Keratinocyte (primary cell): ENCODE results near the gene NDUFA11. TPM values are rescaled to one million over a fixed set of nuclear protein-coding genes. Genes with fewer than 3 reads are reported as not detected.

Experiments used
- DNase-seq: peaks from one replicate; pipeline ENCODE4 v3.0.0-alpha.2; 2011; ENCODE audit warnings: low read depth, missing footprints, low spot score
- FAIRE-seq: peaks from 2 replicates; lab custom pipeline; 2011; peaks lifted over from hg19 to GRCh38; lab: Jason Lieb, UNC
- H2AFZ ChIP-seq: 2 replicates; pipeline ENCODE4 v1.6.0; 2012; ENCODE audit warnings: low read length, control low read depth, inconsistent platforms; ENCODE audit not compliant: control insufficient read depth
- H3K27ac ChIP-seq: 2 replicates; pipeline ENCODE4 v1.5.1; 2011; ENCODE audit warnings: low read length; ENCODE audit not compliant: control insufficient read depth, insufficient read depth
- H3K27me3 ChIP-seq: 3 replicates; pipeline ENCODE4 v1.6.0; 2011; ENCODE audit warnings: low read length; ENCODE audit not compliant: control insufficient read depth, insufficient read depth; ENCODE audit errors: extremely low read depth
- H3K36me3 ChIP-seq, 2 experiments: 2 replicates in 1 of 2; 3 replicates in 1 of 2; pipeline ENCODE4 v1.5.1; 2011; ENCODE audit warnings: low read length in 2 of 2, mild to moderate bottlenecking in 1 of 2; ENCODE audit not compliant: control insufficient read depth in 2 of 2, insufficient read depth in 2 of 2; ENCODE audit errors: extremely low read depth in 1 of 2
- H3K4me1 ChIP-seq: 3 replicates; pipeline ENCODE4 v1.5.1; 2011; ENCODE audit warnings: low read length; ENCODE audit not compliant: control insufficient read depth, insufficient read depth; ENCODE audit errors: extremely low read depth
- H3K4me2 ChIP-seq: 3 replicates; pipeline ENCODE4 v1.6.0; 2011; ENCODE audit warnings: low read depth, low read length; ENCODE audit not compliant: control insufficient read depth, insufficient read depth; ENCODE audit errors: extremely low read depth
- H3K4me3 ChIP-seq, 3 experiments: fragments of 200-600 bp in 1 of 3; sonication (generic) in 1 of 3; 2 replicates in 2 of 3; 3 replicates in 1 of 3; pipeline ENCODE4 v1.5.1; 2011 to 2016; ENCODE audit warnings: low read length in 3 of 3, mild to moderate bottlenecking in 3 of 3, control low read depth in 2 of 3, inconsistent platforms in 1 of 3, low read depth in 1 of 3, mixed read lengths in 1 of 3, mixed run types in 1 of 3, moderate library complexity in 1 of 3; ENCODE audit not compliant: control insufficient read depth in 2 of 3, insufficient read depth in 2 of 3; ENCODE audit errors: extremely low read depth in 1 of 3
- H3K79me2 ChIP-seq: 2 replicates; pipeline ENCODE4 v1.6.0; 2012; ENCODE audit warnings: low read length; ENCODE audit not compliant: control insufficient read depth, insufficient read depth
- H3K9ac ChIP-seq: 3 replicates; pipeline ENCODE4 v1.6.0; 2011; ENCODE audit warnings: low read length; ENCODE audit not compliant: control insufficient read depth, insufficient read depth; ENCODE audit errors: extremely low read depth
- H3K9me1 ChIP-seq: 3 replicates; pipeline ENCODE4 v1.6.0; 2011; ENCODE audit warnings: low read length; ENCODE audit not compliant: control insufficient read depth, insufficient read depth; ENCODE audit errors: extremely low read depth
- H3K9me3 ChIP-seq: 2 replicates; pipeline ENCODE4 v1.5.1; 2012; ENCODE audit warnings: low read depth, low read length; ENCODE audit not compliant: control insufficient read depth
- H4K20me1 ChIP-seq: 3 replicates; pipeline ENCODE4 v1.6.0; 2011; ENCODE audit warnings: low read length; ENCODE audit not compliant: control insufficient read depth, insufficient read depth; ENCODE audit errors: extremely low read depth
- CTCF ChIP-seq, 3 experiments: IDR thresholded peaks in 1 of 3; conservative IDR thresholded peaks in 1 of 3; optimal IDR thresholded peaks in 1 of 3; 2 replicates in 2 of 3; 3 replicates in 1 of 3; pipeline versions ENCODE3 to v1.5.1; 2011; ENCODE audit warnings: low read length in 3 of 3, mild to moderate bottlenecking in 3 of 3, moderate library complexity in 2 of 3, control low read depth in 1 of 3, inconsistent platforms in 1 of 3; ENCODE audit not compliant: insufficient read depth in 2 of 3; ENCODE audit errors: extremely low read depth in 1 of 3
- EZH2 ChIP-seq: IDR thresholded peaks from one replicate; pipeline ENCODE4 v1.6.1; 2012; ENCODE audit warnings: inconsistent platforms, mild to moderate bottlenecking, low read length, moderate library complexity
- dilution Hi-C: fragments of 300-500 bp; cut with MboI; formaldehyde crosslinking; loops from one replicate; pipeline ENCODE4 v1.7.0; 2020; ENCODE audit warnings: low sequenced_read_pairs; ENCODE audit not compliant: extremely low pct_ligation_motif_present
- polyA plus RNA-seq, 5 experiments: library from polyadenylated mRNA; depleted of rRNA in 3 of 5; stranded (reverse) in 3 of 5; stranded (forward) in 1 of 5; unstranded in 1 of 5; fragments of >200 nt; gene quantifications; 1 replicate in 1 of 5; 2 replicates in 3 of 5; 3 replicates in 1 of 5; pipeline versions ENCODE4 v1.2.1 to v1.2.3, GENCODE V29; 2011 to 2012; ENCODE audit warnings: missing spikeins in 2 of 5, low read depth in 1 of 5, low replicate concordance in 1 of 5

NDUFA11 gene
- polyA plus RNA-seq, 1 donor (not counting 4 experiments of a cell fraction or from before 2014, with no cell fraction given) = 122 TPM

GRCh38 chr19:5948752-5949564 lies 45.4 kb upstream of the NDUFA11 start:
- H3K27ac ChIP-seq = no peak overlapping the region
- H3K79me2 ChIP-seq = peaks cover 73% of the 10 kb centered on the region
- no peak for FAIRE-seq
- H3K4me3 ChIP-seq = no peak overlapping the region
- no peaks in the 10 kb centered on the region for H3K27me3 ChIP-seq
- H3K9me3 ChIP-seq = no peaks in the 10 kb centered on the region
- dilution Hi-C loops = no loop called here
- no peak overlapping the region for H3K9ac ChIP-seq
- TF ChIP-seq EZH2 = no peak
- no peak for TF ChIP-seq CTCF (optimal IDR thresholded peaks at IDR 0.05 in 1 of 3, IDR thresholded peaks at IDR 0.05 in 1 of 3, conservative IDR thresholded peaks at IDR 0.05 in 1 of 3; ENCODE audit: extremely low read depth in 1 of 3, insufficient read depth in 2 of 3, low read length in 3 of 3)
- peaks cover 6 to 10% of the 10 kb centered on the region in 2 experiments for H3K36me3 ChIP-seq
- no peak overlapping the region for H2AFZ ChIP-seq
- peaks cover 3% of the 10 kb centered on the region for H3K9me1 ChIP-seq
- no peak overlapping the region for H3K4me2 ChIP-seq
- H4K20me1 ChIP-seq = peaks cover 17% of the 10 kb centered on the region
- DNase-seq = no peak
- peaks cover 3% of the 10 kb centered on the region for H3K4me1 ChIP-seq

- Histone ChIP-seq H3K79me2 (peaks cover 70% of the 10 kb centered on the region), H3K27me3 (no peaks in the 10 kb centered on the region), H3K36me3 (peaks cover 6 to 10% of the 10 kb centered on the region in 2 experiments), H3K4me1 (no peaks in the 10 kb centered on the region), H4K20me1 (peaks cover 24% of the 10 kb centered on the region), H3K9me1 (peaks cover 5% of the 10 kb centered on the region), H3K9me3 (no peaks in the 10 kb centered on the region), H3K4me3 (no peak overlapping the region), H3K9ac (no peak overlapping the region), H3K4me2 (no peak overlapping the region), H2AFZ (no peak overlapping the region), H3K27ac (no peak overlapping the region)
- TF ChIP-seq CTCF (optimal IDR thresholded peaks at IDR 0.05 in 1 of 3, IDR thresholded peaks at IDR 0.05 in 1 of 3, conservative IDR thresholded peaks at IDR 0.05 in 1 of 3; ENCODE audit: extremely low read depth in 1 of 3, insufficient read depth in 2 of 3, low read length in 3 of 3) = no peak
- TF ChIP-seq EZH2 = no peak
- DNase-seq = no peak
- dilution Hi-C loops = no loop called here
- no peak for FAIRE-seq
These were observed 43.8 kb upstream of the NDUFA11 start for GRCh38 chr19:5947435-5947834.
